HCT116 (cell line): ENCODE measurements around the gene TCERG1L. TPM values are rescaled to one million over a fixed set of nuclear protein-coding genes. Genes with fewer than 3 reads are reported as not detected.

Experiments used
- ATAC-seq: fragments of 200-7000 bp; cut with Tn5 transposase; 2 replicates; pipeline ENCODE4 v1.9.1; 2020; ENCODE audit warnings: mild to moderate bottlenecking, moderate library complexity
- BruUV-seq: library from RNA; stranded (reverse); fragments of 400-500 nt; replicated peaks from 2 replicates; lab custom pipeline; 2021; lab: Mats Ljungman, UMichigan
- CTCF ChIA-PET: fragments of 300-600 bp; sonication (Branson Sonifier 250); formaldehyde crosslinking; loops from one replicate; lab custom pipeline; 2021; ENCODE audit warnings: antibody characterized with exemption; lab: Charles Lee
- POLR2A ChIA-PET: fragments of 300-600, 350-600 bp; sonication (Branson Sonifier 250); formaldehyde crosslinking; loops from one replicate; lab custom pipeline; 2021; ENCODE audit warnings: antibody characterized with exemption; lab: Charles Lee
- RAD21 ChIA-PET, 2 experiments: fragments of 300-600 bp; sonication (Branson Sonifier 250); formaldehyde crosslinking; loops; one replicate each; lab custom pipeline; 2023; ENCODE audit warnings: low total read pairs in 2 of 2; ENCODE audit not compliant: uncharacterized antibody in 2 of 2, unreplicated experiment in 2 of 2, low non-redundant PET in 1 of 2; lab: Charles Lee
- DNase-seq: peaks from one replicate; pipeline ENCODE4 v3.0.0-alpha.2; 2010; ENCODE audit warnings: low read depth, low spot score
- H2AFZ ChIP-seq: fragments of 200-600 bp; shearing (Covaris generic), sonication (generic); 2 replicates; pipeline ENCODE4 v1.6.1; 2017; ENCODE audit warnings: low read depth, mixed run types, mixed read lengths, antibody characterized with exemption, low read length; ENCODE audit not compliant: poor library complexity, severe bottlenecking
- H3K27ac ChIP-seq: 2 replicates; pipeline ENCODE4 v1.5.1; 2012; ENCODE audit warnings: low read depth, low read length
- H3K27me3 ChIP-seq: fragments of 200-600 bp; sonication (generic); 2 replicates; pipeline ENCODE4 v1.6.1; 2016; ENCODE audit warnings: mixed run types, low read length, mixed read lengths; ENCODE audit not compliant: insufficient read depth
- H3K36me3 ChIP-seq, 2 experiments: fragments of 200-500 bp in 1 of 2; fragments of 200-600 bp in 1 of 2; sonication (Bioruptor generic) in 1 of 2; sonication (generic) in 1 of 2; 2 replicates each; pipeline versions ENCODE4 v1.5.1 to v1.6.1; 2014 to 2016; ENCODE audit warnings: low read length in 2 of 2, inconsistent platforms in 1 of 2, mixed read lengths in 1 of 2, mixed run types in 1 of 2; ENCODE audit not compliant: insufficient read depth in 2 of 2, control insufficient read depth in 1 of 2
- H3K4me1 ChIP-seq, 2 experiments: fragments of 200-600 bp in 1 of 2; sonication (generic) in 1 of 2; 2 replicates each; pipeline versions ENCODE4 v1.5.1 to v1.6.1; 2012 to 2017; ENCODE audit warnings: low read length in 2 of 2, inconsistent platforms in 1 of 2, mild to moderate bottlenecking in 1 of 2, mixed read lengths in 1 of 2, mixed run types in 1 of 2, moderate library complexity in 1 of 2; ENCODE audit not compliant: insufficient read depth in 2 of 2, control insufficient read depth in 1 of 2
- H3K4me2 ChIP-seq: fragments of 200-600 bp; sonication (generic); 2 replicates; pipeline ENCODE4 v1.6.1; 2017; ENCODE audit warnings: mixed run types, low read length, mixed read lengths
- H3K4me3 ChIP-seq, 2 experiments: fragments of 200-600 bp in 1 of 2; sonication (generic) in 1 of 2; replicated peaks in 1 of 2; 2 replicates each; pipeline ENCODE4 v1.5.1; 2011 to 2016; ENCODE audit warnings: low read length in 2 of 2, control low read depth in 1 of 2, low read depth in 1 of 2, mild to moderate bottlenecking in 1 of 2, mixed read lengths in 1 of 2, mixed run types in 1 of 2
- H3K79me2 ChIP-seq: fragments of 200-600 bp; sonication (generic); 2 replicates; pipeline ENCODE4 v1.6.1; 2017; ENCODE audit warnings: mild to moderate bottlenecking, mixed run types, low read length, moderate library complexity, mixed read lengths; ENCODE audit not compliant: insufficient read depth
- H3K9ac ChIP-seq: fragments of 200-600 bp; sonication (generic); 2 replicates; pipeline ENCODE4 v1.6.1; 2016; ENCODE audit warnings: low read length, mixed read lengths
- H3K9me2 ChIP-seq: fragments of 200-600 bp; sonication (generic), shearing (Covaris generic); 2 replicates; pipeline ENCODE4 v1.6.1; 2017; ENCODE audit warnings: mixed run types, mild to moderate bottlenecking, moderate library complexity; ENCODE audit not compliant: insufficient read depth
- H3K9me3 ChIP-seq, 2 experiments: fragments of 200-500 bp in 1 of 2; fragments of 200-600 bp in 1 of 2; sonication (Bioruptor generic) in 1 of 2; sonication (generic) in 1 of 2; 2 replicates each; pipeline ENCODE4 v1.6.1; 2014 to 2017; ENCODE audit warnings: low read length in 2 of 2, mixed read lengths in 2 of 2, inconsistent platforms in 1 of 2, low read depth in 1 of 2, mild to moderate bottlenecking in 1 of 2, mixed run types in 1 of 2, moderate library complexity in 1 of 2; ENCODE audit not compliant: control insufficient read depth in 1 of 2, insufficient read depth in 1 of 2
- H4K20me1 ChIP-seq: fragments of 200-600 bp; sonication (generic), shearing (Covaris generic); 2 replicates; pipeline ENCODE4 v1.6.1; 2017; ENCODE audit warnings: mixed run types, mild to moderate bottlenecking, moderate library complexity; ENCODE audit not compliant: insufficient read depth
- ELF1 ChIP-seq: IDR thresholded peaks from 2 replicates; pipeline ENCODE4 v1.6.1; 2012; ENCODE audit warnings: low read depth, borderline replicate concordance
- POLR2A ChIP-seq: IDR thresholded peaks from 2 replicates; pipeline ENCODE4 v1.7.0; 2011; ENCODE audit warnings: borderline replicate concordance; ENCODE audit not compliant: insufficient read depth, insufficient read length; ENCODE audit errors: extremely low read depth
- RAD21 ChIP-seq: IDR thresholded peaks from 2 replicates; pipeline ENCODE4 v1.6.1; 2012; ENCODE audit warnings: low read depth, mild to moderate bottlenecking
- SP1 ChIP-seq: IDR thresholded peaks from 2 replicates; pipeline ENCODE4 v1.6.1; 2012; ENCODE audit warnings: low read depth
- YY1 ChIP-seq: IDR thresholded peaks from 2 replicates; pipeline ENCODE4 v1.6.1; 2011; ENCODE audit warnings: low read length, low read depth, moderate library complexity, mild to moderate bottlenecking; ENCODE audit not compliant: insufficient replicate concordance; ENCODE audit errors: extremely low read depth
- intact Hi-C: fragments of 100-400 bp; cut with micrococcal nuclease; formaldehyde crosslinking; loops from 2 replicates; pipeline ENCODE4 v1.10.0; 2022
- total RNA-seq: library from RNA; stranded (reverse); gene quantifications from one replicate; pipeline ENCODE4 v1.2.1, GENCODE V29; 2021; ENCODE audit not compliant: unreplicated experiment
- TF ChIP-seq, protein P1 (sequence below): IDR thresholded peaks from 2 replicates; pipeline ENCODE4 v1.6.1; 2012; ENCODE audit warnings: low read depth
- TF ChIP-seq, protein P2 (sequence below): IDR thresholded peaks from 2 replicates; pipeline ENCODE4 v1.6.1; 2011; ENCODE audit warnings: mild to moderate bottlenecking, low read length, moderate library complexity; ENCODE audit not compliant: insufficient replicate concordance; ENCODE audit errors: extremely low read depth

Gene TCERG1L
- total RNA-seq, 1 experiment from 2014 or later, result not detected

DNA sequence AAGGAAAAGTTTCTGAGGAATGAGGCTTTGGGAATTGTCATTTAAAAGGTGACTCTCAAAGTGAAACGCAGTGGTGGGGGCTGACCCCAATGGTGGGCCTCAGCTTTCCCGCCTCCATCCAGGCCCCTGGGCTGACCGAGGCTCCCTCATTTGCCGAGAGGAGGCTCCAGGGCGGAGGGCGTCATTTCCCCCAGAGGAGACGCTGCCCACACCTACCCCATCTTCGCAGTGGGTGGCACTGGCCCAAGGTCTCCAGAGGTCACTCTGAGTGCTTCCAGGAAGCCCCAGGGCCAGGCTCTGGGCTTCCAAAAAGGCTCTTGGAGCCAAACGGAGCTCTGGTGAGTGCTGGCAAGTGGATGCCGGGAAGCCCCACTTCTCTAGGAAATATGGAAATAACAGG lies 38.0 kb downstream of the TCERG1L start:
- Histone ChIP-seq H3K79me2 (no peaks in the 10 kb centered on the region), H3K4me3 (no peak overlapping the region), H3K9ac (no peak overlapping the region), H3K4me2 (no peak overlapping the region), H3K4me1 (no peaks in the 10 kb centered on the region), H3K27ac (no peak overlapping the region), H2AFZ (no peak overlapping the region), H3K9me3 (no peaks in the 10 kb centered on the region), H3K27me3 (no peaks in the 10 kb centered on the region), H4K20me1 (no peaks in the 10 kb centered on the region), H3K36me3 (no peaks in the 10 kb centered on the region), H3K9me2 (no peaks in the 10 kb centered on the region)
- DNase-seq (no peak), ATAC-seq (no peak)
- no TSS peak for BruUV-seq
- ChIA-PET CTCF (no interaction called here), RAD21 (no interaction called here), POLR2A (no interaction called here)
- TF ChIP-seq POLR2A (no peak), RAD21 (no peak), ELF1 (no peak), YY1 (no peak), SP1 (no peak)
- TF ChIP-seq, protein P1, sequence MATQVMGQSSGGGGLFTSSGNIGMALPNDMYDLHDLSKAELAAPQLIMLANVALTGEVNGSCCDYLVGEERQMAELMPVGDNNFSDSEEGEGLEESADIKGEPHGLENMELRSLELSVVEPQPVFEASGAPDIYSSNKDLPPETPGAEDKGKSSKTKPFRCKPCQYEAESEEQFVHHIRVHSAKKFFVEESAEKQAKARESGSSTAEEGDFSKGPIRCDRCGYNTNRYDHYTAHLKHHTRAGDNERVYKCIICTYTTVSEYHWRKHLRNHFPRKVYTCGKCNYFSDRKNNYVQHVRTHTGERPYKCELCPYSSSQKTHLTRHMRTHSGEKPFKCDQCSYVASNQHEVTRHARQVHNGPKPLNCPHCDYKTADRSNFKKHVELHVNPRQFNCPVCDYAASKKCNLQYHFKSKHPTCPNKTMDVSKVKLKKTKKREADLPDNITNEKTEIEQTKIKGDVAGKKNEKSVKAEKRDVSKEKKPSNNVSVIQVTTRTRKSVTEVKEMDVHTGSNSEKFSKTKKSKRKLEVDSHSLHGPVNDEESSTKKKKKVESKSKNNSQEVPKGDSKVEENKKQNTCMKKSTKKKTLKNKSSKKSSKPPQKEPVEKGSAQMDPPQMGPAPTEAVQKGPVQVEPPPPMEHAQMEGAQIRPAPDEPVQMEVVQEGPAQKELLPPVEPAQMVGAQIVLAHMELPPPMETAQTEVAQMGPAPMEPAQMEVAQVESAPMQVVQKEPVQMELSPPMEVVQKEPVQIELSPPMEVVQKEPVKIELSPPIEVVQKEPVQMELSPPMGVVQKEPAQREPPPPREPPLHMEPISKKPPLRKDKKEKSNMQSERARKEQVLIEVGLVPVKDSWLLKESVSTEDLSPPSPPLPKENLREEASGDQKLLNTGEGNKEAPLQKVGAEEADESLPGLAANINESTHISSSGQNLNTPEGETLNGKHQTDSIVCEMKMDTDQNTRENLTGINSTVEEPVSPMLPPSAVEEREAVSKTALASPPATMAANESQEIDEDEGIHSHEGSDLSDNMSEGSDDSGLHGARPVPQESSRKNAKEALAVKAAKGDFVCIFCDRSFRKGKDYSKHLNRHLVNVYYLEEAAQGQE, result no peak
- TF ChIP-seq, protein P2, sequence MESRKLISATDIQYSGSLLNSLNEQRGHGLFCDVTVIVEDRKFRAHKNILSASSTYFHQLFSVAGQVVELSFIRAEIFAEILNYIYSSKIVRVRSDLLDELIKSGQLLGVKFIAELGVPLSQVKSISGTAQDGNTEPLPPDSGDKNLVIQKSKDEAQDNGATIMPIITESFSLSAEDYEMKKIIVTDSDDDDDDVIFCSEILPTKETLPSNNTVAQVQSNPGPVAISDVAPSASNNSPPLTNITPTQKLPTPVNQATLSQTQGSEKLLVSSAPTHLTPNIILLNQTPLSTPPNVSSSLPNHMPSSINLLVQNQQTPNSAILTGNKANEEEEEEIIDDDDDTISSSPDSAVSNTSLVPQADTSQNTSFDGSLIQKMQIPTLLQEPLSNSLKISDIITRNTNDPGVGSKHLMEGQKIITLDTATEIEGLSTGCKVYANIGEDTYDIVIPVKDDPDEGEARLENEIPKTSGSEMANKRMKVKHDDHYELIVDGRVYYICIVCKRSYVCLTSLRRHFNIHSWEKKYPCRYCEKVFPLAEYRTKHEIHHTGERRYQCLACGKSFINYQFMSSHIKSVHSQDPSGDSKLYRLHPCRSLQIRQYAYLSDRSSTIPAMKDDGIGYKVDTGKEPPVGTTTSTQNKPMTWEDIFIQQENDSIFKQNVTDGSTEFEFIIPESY, result no peak
- intact Hi-C loops, result no loop called here
